ENCODE data around the gene MPPED1. TPM values are rescaled to one million over a fixed set of nuclear protein-coding genes. Genes with fewer than 3 reads are reported as not detected.

Gene MPPED1
- total and polyA plus RNA-seq, 2 donors (not counting 3 experiments of a cell fraction or from before 2014, with no cell fraction given), result not detected

- Histone ChIP-seq H3K4me1 (ENCODE audit: control insufficient read depth, extremely low read depth, insufficient read depth, low read length) (no peaks in the 10 kb centered on the region), H3K79me2 (ENCODE audit: control insufficient read depth, insufficient read depth, low read length) (no peaks in the 10 kb centered on the region), H3K27me3 (ENCODE audit: control insufficient read depth in 2 of 2, insufficient read depth in 2 of 2, low read length in 2 of 2) (no peaks in the 10 kb centered on the region), H4K20me1 (replicated peaks; ENCODE audit: control insufficient read depth, extremely low read depth, insufficient read depth, low read length) (no peaks in the 10 kb centered on the region), H3K9me1 (replicated peaks; ENCODE audit: control insufficient read depth, extremely low read depth, insufficient read depth, low read length) (no peaks in the 10 kb centered on the region), H3K36me3 (ENCODE audit: control insufficient read depth in 2 of 2, extremely low read depth in 1 of 2, insufficient read depth in 2 of 2, low read length in 2 of 2) (no peaks in the 10 kb centered on the region), H3K4me3 (replicated peaks in 1 of 3; ENCODE audit: insufficient read depth in 1 of 3, low read depth in 1 of 3, low read length in 3 of 3) (no peak overlapping the region), H3K27ac (ENCODE audit: insufficient read depth, low read depth, low read length) (no peak overlapping the region), H2AFZ (ENCODE audit: low read depth, low read length) (no peak overlapping the region), H3K9me3 (replicated peaks; ENCODE audit: control insufficient read depth, insufficient read depth, low read length) (no peaks in the 10 kb centered on the region), H3K4me2 (ENCODE audit: insufficient read depth, low read length) (no peak overlapping the region), H3K9ac (replicated peaks; ENCODE audit: extremely low read depth, insufficient read depth, low read length) (no peak overlapping the region)
- DNase-seq (ENCODE audit: low read depth, low spot score) (no peak), FAIRE-seq (no peak)
- ChIA-PET POLR2A (no interaction called here), CTCF (no interaction called here)
- BruUV-seq (replicated peaks), result no TSS peak
- dilution Hi-C loops (cut with MboI; ENCODE audit: extremely low pct_ligation_motif_present, low sequenced_read_pairs), result no loop called here
- intact Hi-C loops (cut with micrococcal nuclease), result no loop called here
- TF ChIP-seq MAX (IDR thresholded peaks at IDR 0.05; ENCODE audit: insufficient read depth, insufficient read length) (no peak), JUN (IDR thresholded peaks at IDR 0.05; ENCODE audit: borderline replicate concordance, insufficient read depth, insufficient read length, low read depth) (no peak), MYC (IDR thresholded peaks at IDR 0.05; ENCODE audit: low read depth, low read length) (no peak), CTCF (IDR thresholded peaks at IDR 0.05; ENCODE audit: extremely low read depth in 1 of 2, insufficient read depth in 1 of 2, low read depth in 1 of 2, low read length in 2 of 2) (no peak), EZH2 (IDR thresholded peaks at IDR 0.05; ENCODE audit: borderline replicate concordance, low read depth, low read length, severe bottlenecking) (no peak), POLR2AphosphoS5 (IDR thresholded peaks at IDR 0.05; ENCODE audit: insufficient read depth, low read depth, low read length) (no peak), FOS (IDR thresholded peaks at IDR 0.05; ENCODE audit: borderline replicate concordance, insufficient read depth, low read length) (no peak), GATA2 (IDR thresholded peaks at IDR 0.05; ENCODE audit: insufficient read depth, insufficient read length, low read depth, low read length) (no peak)
These were observed 102.8 kb downstream of the MPPED1 start for GRCh38 chr22:43514476-43515157.
